ENCODE measurements around the gene ZNF682. TPM values are rescaled to one million over a fixed set of nuclear protein-coding genes. Genes with fewer than 3 reads are reported as not detected.

ZNF682 gene
- total and polyA plus RNA-seq, 2 of the 13 experiments (the other 11 are each of a cell fraction or from before 2014, with no cell fraction given): 2.0 to 7.2 TPM

DNA sequence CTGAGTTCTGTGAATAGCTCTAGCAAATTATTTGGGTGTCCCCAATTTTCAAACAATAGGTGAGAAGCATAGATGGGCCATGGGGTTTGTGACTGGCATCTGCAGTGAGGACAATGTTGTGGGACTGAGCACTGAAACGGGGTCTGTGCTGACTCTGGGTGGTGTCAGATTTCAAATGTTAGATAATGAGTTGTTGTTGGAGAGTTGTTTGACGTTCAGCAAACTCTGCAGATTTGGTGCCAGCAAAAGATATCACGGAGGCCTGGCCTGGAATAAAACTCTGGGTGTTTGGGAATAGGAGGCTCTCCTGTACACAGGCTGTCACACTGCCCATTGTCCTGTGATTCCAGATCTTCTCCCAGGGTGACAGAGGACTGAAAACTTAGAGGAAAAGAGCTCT lies 41.4 kb upstream of the ZNF682 start (continued):
- TF ChIP-seq, protein P1, sequence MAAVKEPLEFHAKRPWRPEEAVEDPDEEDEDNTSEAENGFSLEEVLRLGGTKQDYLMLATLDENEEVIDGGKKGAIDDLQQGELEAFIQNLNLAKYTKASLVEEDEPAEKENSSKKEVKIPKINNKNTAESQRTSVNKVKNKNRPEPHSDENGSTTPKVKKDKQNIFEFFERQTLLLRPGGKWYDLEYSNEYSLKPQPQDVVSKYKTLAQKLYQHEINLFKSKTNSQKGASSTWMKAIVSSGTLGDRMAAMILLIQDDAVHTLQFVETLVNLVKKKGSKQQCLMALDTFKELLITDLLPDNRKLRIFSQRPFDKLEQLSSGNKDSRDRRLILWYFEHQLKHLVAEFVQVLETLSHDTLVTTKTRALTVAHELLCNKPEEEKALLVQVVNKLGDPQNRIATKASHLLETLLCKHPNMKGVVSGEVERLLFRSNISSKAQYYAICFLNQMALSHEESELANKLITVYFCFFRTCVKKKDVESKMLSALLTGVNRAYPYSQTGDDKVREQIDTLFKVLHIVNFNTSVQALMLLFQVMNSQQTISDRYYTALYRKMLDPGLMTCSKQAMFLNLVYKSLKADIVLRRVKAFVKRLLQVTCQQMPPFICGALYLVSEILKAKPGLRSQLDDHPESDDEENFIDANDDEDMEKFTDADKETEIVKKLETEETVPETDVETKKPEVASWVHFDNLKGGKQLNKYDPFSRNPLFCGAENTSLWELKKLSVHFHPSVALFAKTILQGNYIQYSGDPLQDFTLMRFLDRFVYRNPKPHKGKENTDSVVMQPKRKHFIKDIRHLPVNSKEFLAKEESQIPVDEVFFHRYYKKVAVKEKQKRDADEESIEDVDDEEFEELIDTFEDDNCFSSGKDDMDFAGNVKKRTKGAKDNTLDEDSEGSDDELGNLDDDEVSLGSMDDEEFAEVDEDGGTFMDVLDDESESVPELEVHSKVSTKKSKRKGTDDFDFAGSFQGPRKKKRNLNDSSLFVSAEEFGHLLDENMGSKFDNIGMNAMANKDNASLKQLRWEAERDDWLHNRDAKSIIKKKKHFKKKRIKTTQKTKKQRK (IDR thresholded peaks at IDR 0.05; ENCODE audit: low read length): no peak
- TF ChIP-seq, protein P2, sequence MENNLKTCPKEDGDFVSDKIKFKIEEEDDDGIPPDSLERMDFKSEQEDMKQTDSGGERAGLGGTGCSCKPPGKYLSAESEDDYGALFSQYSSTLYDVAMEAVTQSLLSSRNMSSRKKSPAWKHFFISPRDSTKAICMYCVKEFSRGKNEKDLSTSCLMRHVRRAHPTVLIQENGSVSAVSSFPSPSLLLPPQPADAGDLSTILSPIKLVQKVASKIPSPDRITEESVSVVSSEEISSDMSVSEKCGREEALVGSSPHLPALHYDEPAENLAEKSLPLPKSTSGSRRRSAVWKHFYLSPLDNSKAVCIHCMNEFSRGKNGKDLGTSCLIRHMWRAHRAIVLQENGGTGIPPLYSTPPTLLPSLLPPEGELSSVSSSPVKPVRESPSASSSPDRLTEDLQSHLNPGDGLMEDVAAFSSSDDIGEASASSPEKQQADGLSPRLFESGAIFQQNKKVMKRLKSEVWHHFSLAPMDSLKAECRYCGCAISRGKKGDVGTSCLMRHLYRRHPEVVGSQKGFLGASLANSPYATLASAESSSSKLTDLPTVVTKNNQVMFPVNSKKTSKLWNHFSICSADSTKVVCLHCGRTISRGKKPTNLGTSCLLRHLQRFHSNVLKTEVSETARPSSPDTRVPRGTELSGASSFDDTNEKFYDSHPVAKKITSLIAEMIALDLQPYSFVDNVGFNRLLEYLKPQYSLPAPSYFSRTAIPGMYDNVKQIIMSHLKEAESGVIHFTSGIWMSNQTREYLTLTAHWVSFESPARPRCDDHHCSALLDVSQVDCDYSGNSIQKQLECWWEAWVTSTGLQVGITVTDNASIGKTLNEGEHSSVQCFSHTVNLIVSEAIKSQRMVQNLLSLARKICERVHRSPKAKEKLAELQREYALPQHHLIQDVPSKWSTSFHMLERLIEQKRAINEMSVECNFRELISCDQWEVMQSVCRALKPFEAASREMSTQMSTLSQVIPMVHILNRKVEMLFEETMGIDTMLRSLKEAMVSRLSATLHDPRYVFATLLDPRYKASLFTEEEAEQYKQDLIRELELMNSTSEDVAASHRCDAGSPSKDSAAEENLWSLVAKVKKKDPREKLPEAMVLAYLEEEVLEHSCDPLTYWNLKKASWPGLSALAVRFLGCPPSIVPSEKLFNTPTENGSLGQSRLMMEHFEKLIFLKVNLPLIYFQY (CRISPR knock-in tag; IDR thresholded peaks at IDR 0.05; ENCODE audit: borderline replicate concordance): no peak
- TF ChIP-seq GZF1 (CRISPR knock-in tag; IDR thresholded peaks at IDR 0.05) (no peak), ZNF546 (CRISPR knock-in tag; conservative IDR thresholded peaks at IDR 0.05) (no peak), HES4 (CRISPR knock-in tag; IDR thresholded peaks at IDR 0.05; ENCODE audit: borderline replicate concordance) (no peak), PHF8 (CRISPR knock-in tag; IDR thresholded peaks at IDR 0.05) (no peak)

Data from HepG2 (cell line).